ENCODE results near the gene ELFN2. TPM values are rescaled to one million over a fixed set of nuclear protein-coding genes. Genes with fewer than 3 reads are reported as not detected.

ELFN2 gene
- polyA plus RNA-seq, 1 donor from 2014 or later, result 4.4 TPM

DNA sequence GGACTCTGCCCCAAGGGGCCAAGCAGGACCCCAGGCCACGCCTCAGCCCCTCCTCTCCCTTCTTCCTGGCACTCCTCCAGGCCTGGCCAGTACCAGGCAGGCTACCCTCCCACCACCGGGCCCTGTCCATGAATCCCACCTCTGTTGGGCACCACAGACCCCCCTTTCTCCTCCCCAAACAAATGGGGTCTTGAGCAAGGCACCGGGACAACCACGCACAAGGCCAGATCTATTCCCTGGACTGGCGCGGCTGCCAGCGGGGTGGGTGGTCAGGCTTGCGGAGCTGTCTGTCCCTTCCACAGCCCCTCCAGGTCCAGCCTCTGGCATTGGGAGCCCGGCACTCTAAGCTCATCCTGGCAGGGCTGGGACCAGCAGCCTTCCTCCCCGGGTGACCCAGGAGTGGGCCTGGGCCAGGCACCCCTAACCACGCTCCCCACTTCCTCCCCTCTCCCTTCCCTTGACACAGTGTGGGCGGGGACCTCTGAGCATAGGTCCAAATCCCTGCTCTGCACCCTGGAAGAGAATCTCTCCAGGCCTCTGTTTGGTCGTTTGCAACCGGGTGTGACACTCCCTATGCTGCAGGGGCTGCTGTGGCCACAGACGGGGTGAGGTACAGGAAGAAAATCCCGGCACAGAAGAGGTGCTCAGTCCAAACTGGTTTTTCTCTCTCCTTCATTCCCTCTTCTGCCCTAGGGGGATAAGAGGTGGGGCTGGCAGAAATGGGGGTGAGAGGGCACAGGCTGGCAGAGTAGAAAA lies 14.6 kb downstream of the ELFN2 start:
- no peaks in the 10 kb centered on the region for H3K36me3 ChIP-seq (ENCODE audit: insufficient read depth, low read length)
- no peak for TF ChIP-seq EP300 (conservative IDR thresholded peaks at IDR 0.05; ENCODE audit: poor library complexity, severe bottlenecking)
- TF ChIP-seq, protein P1, sequence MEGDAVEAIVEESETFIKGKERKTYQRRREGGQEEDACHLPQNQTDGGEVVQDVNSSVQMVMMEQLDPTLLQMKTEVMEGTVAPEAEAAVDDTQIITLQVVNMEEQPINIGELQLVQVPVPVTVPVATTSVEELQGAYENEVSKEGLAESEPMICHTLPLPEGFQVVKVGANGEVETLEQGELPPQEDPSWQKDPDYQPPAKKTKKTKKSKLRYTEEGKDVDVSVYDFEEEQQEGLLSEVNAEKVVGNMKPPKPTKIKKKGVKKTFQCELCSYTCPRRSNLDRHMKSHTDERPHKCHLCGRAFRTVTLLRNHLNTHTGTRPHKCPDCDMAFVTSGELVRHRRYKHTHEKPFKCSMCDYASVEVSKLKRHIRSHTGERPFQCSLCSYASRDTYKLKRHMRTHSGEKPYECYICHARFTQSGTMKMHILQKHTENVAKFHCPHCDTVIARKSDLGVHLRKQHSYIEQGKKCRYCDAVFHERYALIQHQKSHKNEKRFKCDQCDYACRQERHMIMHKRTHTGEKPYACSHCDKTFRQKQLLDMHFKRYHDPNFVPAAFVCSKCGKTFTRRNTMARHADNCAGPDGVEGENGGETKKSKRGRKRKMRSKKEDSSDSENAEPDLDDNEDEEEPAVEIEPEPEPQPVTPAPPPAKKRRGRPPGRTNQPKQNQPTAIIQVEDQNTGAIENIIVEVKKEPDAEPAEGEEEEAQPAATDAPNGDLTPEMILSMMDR (IDR thresholded peaks at IDR 0.05; ENCODE audit: poor library complexity, severe bottlenecking), result no peak
- TF ChIP-seq EZH2 (IDR thresholded peaks at IDR 0.05; ENCODE audit: borderline replicate concordance, insufficient read depth, low read length, poor library complexity, severe bottlenecking), result no peak
- no peak for TF ChIP-seq RAD21 (conservative IDR thresholded peaks at IDR 0.05)
- TF ChIP-seq, protein P2, sequence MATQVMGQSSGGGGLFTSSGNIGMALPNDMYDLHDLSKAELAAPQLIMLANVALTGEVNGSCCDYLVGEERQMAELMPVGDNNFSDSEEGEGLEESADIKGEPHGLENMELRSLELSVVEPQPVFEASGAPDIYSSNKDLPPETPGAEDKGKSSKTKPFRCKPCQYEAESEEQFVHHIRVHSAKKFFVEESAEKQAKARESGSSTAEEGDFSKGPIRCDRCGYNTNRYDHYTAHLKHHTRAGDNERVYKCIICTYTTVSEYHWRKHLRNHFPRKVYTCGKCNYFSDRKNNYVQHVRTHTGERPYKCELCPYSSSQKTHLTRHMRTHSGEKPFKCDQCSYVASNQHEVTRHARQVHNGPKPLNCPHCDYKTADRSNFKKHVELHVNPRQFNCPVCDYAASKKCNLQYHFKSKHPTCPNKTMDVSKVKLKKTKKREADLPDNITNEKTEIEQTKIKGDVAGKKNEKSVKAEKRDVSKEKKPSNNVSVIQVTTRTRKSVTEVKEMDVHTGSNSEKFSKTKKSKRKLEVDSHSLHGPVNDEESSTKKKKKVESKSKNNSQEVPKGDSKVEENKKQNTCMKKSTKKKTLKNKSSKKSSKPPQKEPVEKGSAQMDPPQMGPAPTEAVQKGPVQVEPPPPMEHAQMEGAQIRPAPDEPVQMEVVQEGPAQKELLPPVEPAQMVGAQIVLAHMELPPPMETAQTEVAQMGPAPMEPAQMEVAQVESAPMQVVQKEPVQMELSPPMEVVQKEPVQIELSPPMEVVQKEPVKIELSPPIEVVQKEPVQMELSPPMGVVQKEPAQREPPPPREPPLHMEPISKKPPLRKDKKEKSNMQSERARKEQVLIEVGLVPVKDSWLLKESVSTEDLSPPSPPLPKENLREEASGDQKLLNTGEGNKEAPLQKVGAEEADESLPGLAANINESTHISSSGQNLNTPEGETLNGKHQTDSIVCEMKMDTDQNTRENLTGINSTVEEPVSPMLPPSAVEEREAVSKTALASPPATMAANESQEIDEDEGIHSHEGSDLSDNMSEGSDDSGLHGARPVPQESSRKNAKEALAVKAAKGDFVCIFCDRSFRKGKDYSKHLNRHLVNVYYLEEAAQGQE (IDR thresholded peaks at IDR 0.05; ENCODE audit: borderline replicate concordance), result no peak
- TF ChIP-seq POLR2AphosphoS5 (IDR thresholded peaks at IDR 0.05), result no peak
- no peak for TF ChIP-seq TAF1 (IDR thresholded peaks at IDR 0.05; ENCODE audit: low read depth)
- TF ChIP-seq MXI1 (conservative IDR thresholded peaks at IDR 0.05; ENCODE audit: poor library complexity, severe bottlenecking), result no peak
- no peak for TF ChIP-seq SMC3 (conservative IDR thresholded peaks at IDR 0.05; ENCODE audit: poor library complexity)
- no peaks in the 10 kb centered on the region for H3K9me2 ChIP-seq (ENCODE audit: insufficient read depth, low read length)
- no peaks in the 10 kb centered on the region for H3K27me3 ChIP-seq (ENCODE audit: insufficient read depth, low read depth, low read length)
- no peaks in the 10 kb centered on the region for H3K9me3 ChIP-seq (ENCODE audit: low read length)
- H3F3A ChIP-seq (ENCODE audit: insufficient read depth, low read length, poor library complexity, severe bottlenecking), result no peaks in the 10 kb centered on the region
- no peak overlapping the region for H3K4me2 ChIP-seq (ENCODE audit: low read length)
- H3K9ac ChIP-seq (ENCODE audit: low read length), result no peak overlapping the region
- no peak overlapping the region for H3K27ac ChIP-seq (ENCODE audit: low read length)
- no peaks in the 10 kb centered on the region for H3K79me2 ChIP-seq (replicated peaks; ENCODE audit: insufficient read depth, low read length)
- no peak overlapping the region for H3K4me3 ChIP-seq (ENCODE audit: low read length)
- H2AFZ ChIP-seq (ENCODE audit: low read depth, low read length), result no peak overlapping the region
- H4K20me1 ChIP-seq (ENCODE audit: insufficient read depth), result no peaks in the 10 kb centered on the region

DNA sequence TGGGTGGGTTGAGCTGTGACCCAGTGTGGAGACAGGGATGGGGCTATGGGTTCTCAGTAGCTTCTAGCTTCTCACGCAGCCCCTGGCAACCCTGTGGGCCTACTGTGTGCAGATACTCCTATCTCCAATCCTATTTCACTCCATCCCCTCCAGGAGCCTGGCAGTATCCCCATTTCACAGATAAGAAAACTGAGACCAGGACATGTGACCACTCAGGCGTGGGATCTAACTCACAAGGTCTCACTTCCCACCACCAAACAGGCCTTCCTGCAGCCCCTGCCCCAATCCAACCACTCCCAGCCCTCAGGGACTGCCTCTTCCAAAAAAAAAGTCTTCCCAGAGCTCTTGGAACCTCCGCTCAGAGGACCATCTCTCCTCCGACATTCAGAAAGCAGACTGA lies 15.6 kb downstream of the ELFN2 start:
- Histone ChIP-seq H3K4me2 (ENCODE audit: low read length) (no peak overlapping the region), H3K27ac (ENCODE audit: low read length) (no peak overlapping the region), H3K79me2 (replicated peaks; ENCODE audit: insufficient read depth, low read length) (no peaks in the 10 kb centered on the region), H3K36me3 (ENCODE audit: insufficient read depth, low read length) (no peaks in the 10 kb centered on the region), H2AFZ (ENCODE audit: low read depth, low read length) (no peak overlapping the region), H3K9ac (ENCODE audit: low read length) (no peak overlapping the region), H3K27me3 (ENCODE audit: insufficient read depth, low read depth, low read length) (no peaks in the 10 kb centered on the region), H4K20me1 (ENCODE audit: insufficient read depth) (no peaks in the 10 kb centered on the region), H3F3A (ENCODE audit: insufficient read depth, low read length, poor library complexity, severe bottlenecking) (no peaks in the 10 kb centered on the region), H3K9me3 (ENCODE audit: low read length) (no peaks in the 10 kb centered on the region), H3K4me3 (ENCODE audit: low read length) (no peak overlapping the region), H3K9me2 (ENCODE audit: insufficient read depth, low read length) (no peaks in the 10 kb centered on the region)
- TF ChIP-seq EZH2 (IDR thresholded peaks at IDR 0.05; ENCODE audit: borderline replicate concordance, insufficient read depth, low read length, poor library complexity, severe bottlenecking) (no peak), EP300 (conservative IDR thresholded peaks at IDR 0.05; ENCODE audit: poor library complexity, severe bottlenecking) (no peak), POLR2AphosphoS5 (IDR thresholded peaks at IDR 0.05) (no peak), RAD21 (conservative IDR thresholded peaks at IDR 0.05) (no peak), TAF1 (IDR thresholded peaks at IDR 0.05; ENCODE audit: low read depth) (no peak), SMC3 (conservative IDR thresholded peaks at IDR 0.05; ENCODE audit: poor library complexity) (no peak), MXI1 (conservative IDR thresholded peaks at IDR 0.05; ENCODE audit: poor library complexity, severe bottlenecking) (no peak)
- TF ChIP-seq, protein P2 (IDR thresholded peaks at IDR 0.05; ENCODE audit: borderline replicate concordance), result no peak
- TF ChIP-seq, protein P1 (IDR thresholded peaks at IDR 0.05; ENCODE audit: poor library complexity, severe bottlenecking), result no peak

Data from neural cell (in vitro differentiated cells).